ENCODE results near the gene CDH15.

GRCh38 chr16:89167425-89167941, 4.1 kb upstream of the CDH15 start:
- TF ChIP-seq CTCF (IDR thresholded peaks at IDR 0.05; ENCODE audit: borderline replicate concordance, extremely low read depth, low read length, poor library complexity, severe bottlenecking) (peak; percentile 90), EZH2 (IDR thresholded peaks at IDR 0.05; ENCODE audit: borderline replicate concordance, low read depth, low read length, severe bottlenecking) (no peak)
